Omental fat pad (tissue), 4 donors: ENCODE data around the gene RBM19. TPM values are rescaled to one million over a fixed set of nuclear protein-coding genes. Genes with fewer than 3 reads are reported as not detected.

Experiments
- ATAC-seq: fragments of 150-250 bp; one replicate; pipeline ENCODE4 v1.9.1; 2016; ENCODE audit warnings: mild to moderate bottlenecking, moderate library complexity; ENCODE audit not compliant: low FRiP score
- DNase-seq: peaks from one replicate; pipeline ENCODE4 v3.0.0-alpha.2; 2019; ENCODE audit warnings: low spot score
- total RNA-seq, 4 donors: library from RNA; depleted of rRNA; stranded (reverse); fragments of >200 nt; gene quantifications; one replicate each; pipeline ENCODE4 v1.1.0, GENCODE V29; 2016
- TF ChIP-seq, protein P1 (sequence below), 3 donors: fragments of 450-650 bp; IDR thresholded peaks; one replicate each; pipeline ENCODE4 v1.5.1; 2016 to 2017; ENCODE audit warnings: antibody characterized with exemption in 3 of 3, mild to moderate bottlenecking in 3 of 3, moderate library complexity in 2 of 3

RBM19 gene
- total RNA-seq, 4 donors from 2014 or later = 24.3 to 41.6 (median 28.7) TPM

- no peak for ATAC-seq
- DNase-seq = no peak
- TF ChIP-seq, protein P1, sequence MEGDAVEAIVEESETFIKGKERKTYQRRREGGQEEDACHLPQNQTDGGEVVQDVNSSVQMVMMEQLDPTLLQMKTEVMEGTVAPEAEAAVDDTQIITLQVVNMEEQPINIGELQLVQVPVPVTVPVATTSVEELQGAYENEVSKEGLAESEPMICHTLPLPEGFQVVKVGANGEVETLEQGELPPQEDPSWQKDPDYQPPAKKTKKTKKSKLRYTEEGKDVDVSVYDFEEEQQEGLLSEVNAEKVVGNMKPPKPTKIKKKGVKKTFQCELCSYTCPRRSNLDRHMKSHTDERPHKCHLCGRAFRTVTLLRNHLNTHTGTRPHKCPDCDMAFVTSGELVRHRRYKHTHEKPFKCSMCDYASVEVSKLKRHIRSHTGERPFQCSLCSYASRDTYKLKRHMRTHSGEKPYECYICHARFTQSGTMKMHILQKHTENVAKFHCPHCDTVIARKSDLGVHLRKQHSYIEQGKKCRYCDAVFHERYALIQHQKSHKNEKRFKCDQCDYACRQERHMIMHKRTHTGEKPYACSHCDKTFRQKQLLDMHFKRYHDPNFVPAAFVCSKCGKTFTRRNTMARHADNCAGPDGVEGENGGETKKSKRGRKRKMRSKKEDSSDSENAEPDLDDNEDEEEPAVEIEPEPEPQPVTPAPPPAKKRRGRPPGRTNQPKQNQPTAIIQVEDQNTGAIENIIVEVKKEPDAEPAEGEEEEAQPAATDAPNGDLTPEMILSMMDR (IDR thresholded peaks at IDR 0.05) = no peak
Measured at GRCh38 chr12:113980054-113980453, 13.9 kb upstream of the RBM19 start.

- ATAC-seq (no peak), DNase-seq (no peak)
- TF ChIP-seq, protein P1 (IDR thresholded peaks at IDR 0.05) = no peak
Measured at GRCh38 chr12:113978080-113978479, 12.0 kb upstream of the RBM19 start.

- ATAC-seq (no peak), DNase-seq (no peak)
- TF ChIP-seq, protein P1 (IDR thresholded peaks at IDR 0.05) = no peak
Measured at GRCh38 chr12:113974006-113974405, 7.9 kb upstream of the RBM19 start.

GRCh38 chr12:113973109-113973904 is 7.2 kb upstream of the RBM19 start:
- TF ChIP-seq, protein P1 (IDR thresholded peaks at IDR 0.05) = no peak
- DNase-seq (no peak), ATAC-seq (no peak)

- TF ChIP-seq, protein P1 (IDR thresholded peaks at IDR 0.05) = no peak
- no peak for ATAC-seq
- DNase-seq = no peak
Measured at GRCh38 chr12:113971392-113971791, 5.3 kb upstream of the RBM19 start.

DNA sequence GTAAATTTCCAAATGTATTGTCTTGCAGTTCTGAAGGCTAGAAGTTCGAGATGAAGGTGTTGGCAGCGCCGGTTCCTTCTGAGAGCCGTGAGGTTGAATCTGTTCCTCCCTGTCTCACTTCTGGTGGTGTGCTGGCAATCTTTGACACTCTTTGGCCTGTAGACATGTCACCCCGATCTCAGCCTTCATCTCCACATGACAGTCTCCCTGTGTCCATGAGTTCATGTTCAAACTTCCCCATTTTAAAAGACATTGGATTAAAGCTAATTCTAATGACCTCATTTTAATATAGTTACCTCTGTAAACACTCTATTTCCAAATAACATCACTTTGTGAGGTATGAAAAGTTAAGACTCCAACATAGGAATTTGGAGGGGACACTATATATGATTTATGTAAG is 4.1 kb upstream of the RBM19 start:
- no peak for ATAC-seq
- TF ChIP-seq, protein P1 (IDR thresholded peaks at IDR 0.05) = no peak
- DNase-seq = no peak

DNA sequence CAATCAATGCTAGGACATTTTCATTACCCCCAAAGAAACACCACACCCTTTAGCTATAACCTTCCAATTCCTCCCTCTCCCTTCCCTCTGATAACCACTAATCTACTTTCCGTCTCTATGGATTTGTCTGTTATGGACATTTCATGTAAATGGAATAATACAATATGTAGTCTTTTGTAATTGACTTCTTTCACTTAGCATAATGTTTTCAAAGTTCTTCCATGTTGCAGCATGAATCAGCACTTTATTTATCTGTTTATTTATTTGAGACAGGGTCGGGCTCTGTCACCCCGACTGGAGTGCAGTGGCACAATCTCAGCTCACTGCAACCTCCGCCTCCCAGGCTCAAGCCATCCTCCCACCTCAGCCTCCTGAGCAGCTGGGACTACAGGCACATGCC is 1.2 kb upstream of the RBM19 start:
- TF ChIP-seq, protein P1 (IDR thresholded peaks at IDR 0.05) = no peak
- no peak for ATAC-seq
- DNase-seq = no peak
